ENCODE results near the gene PTK7.

DNA sequence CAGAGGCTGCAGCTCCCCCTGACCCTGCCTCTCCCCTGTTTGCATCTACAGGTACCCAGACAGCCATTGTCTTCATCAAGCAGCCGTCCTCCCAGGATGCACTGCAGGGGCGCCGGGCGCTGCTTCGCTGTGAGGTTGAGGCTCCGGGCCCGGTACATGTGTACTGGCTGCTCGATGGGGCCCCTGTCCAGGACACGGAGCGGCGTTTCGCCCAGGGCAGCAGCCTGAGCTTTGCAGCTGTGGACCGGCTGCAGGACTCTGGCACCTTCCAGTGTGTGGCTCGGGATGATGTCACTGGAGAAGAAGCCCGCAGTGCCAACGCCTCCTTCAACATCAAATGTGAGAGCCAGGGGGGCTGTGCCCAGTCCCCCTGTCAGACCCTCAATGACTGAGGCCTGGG lies 52.8 kb downstream of the PTK7 start:
- no peak for TF ChIP-seq ZNF274 (IDR thresholded peaks at IDR 0.05; ENCODE audit: low read depth, low read length)
- no peak for TF ChIP-seq YY1 (IDR thresholded peaks at IDR 0.05; ENCODE audit: insufficient read depth, insufficient read length)
